Spinal cord (tissue), 10 donors: ENCODE measurements around the gene THADA. TPM values are rescaled to one million over a fixed set of nuclear protein-coding genes. Genes with fewer than 3 reads are reported as not detected.

Experiments used
- DNase-seq, 6 donors: peaks; one replicate each; pipeline versions ENCODE4 v3.0.0 to v3.0.0-alpha.2; 2013 to 2015; ENCODE audit warnings: low spot score in 6 of 6, low read depth in 4 of 6
- H3K27ac ChIP-seq: one replicate; pipeline ENCODE4 v1.5.1; 2013; ENCODE audit warnings: low read depth, low read length, control low read depth
- H3K27me3 ChIP-seq: one replicate; pipeline ENCODE4 v1.6.1; 2013; ENCODE audit warnings: low read length; ENCODE audit not compliant: control insufficient read depth, insufficient read depth
- H3K36me3 ChIP-seq: one replicate; pipeline ENCODE4 v1.6.1; 2013; ENCODE audit warnings: low read length; ENCODE audit not compliant: control insufficient read depth, insufficient read depth
- H3K4me1 ChIP-seq: one replicate; pipeline ENCODE4 v1.6.1; 2013; ENCODE audit warnings: low read length; ENCODE audit not compliant: control insufficient read depth, insufficient read depth
- H3K4me3 ChIP-seq: one replicate; pipeline ENCODE4 v1.5.1; 2013; ENCODE audit warnings: low read depth, low read length, control low read depth
- H3K9me3 ChIP-seq: one replicate; pipeline ENCODE4 v1.6.1; 2013; ENCODE audit warnings: low read length; ENCODE audit not compliant: control insufficient read depth, insufficient read depth
- WGBS: methylation state at CpG from one replicate; pipeline ENCODE4 v1.1.5; 2013; ENCODE audit warnings: missing lambda C conversion rate; ENCODE audit not compliant: insufficient coverage; 5-methylcytosine and 5-hydroxymethylcytosine counted together
- polyA plus RNA-seq, 2 donors: library from polyadenylated mRNA; unstranded; fragments of 120-200 nt; gene quantifications; one replicate each; pipeline ENCODE4 v1.2.1, GENCODE V29; 2013; ENCODE audit not compliant: insufficient read length in 2 of 2
- total RNA-seq, 2 donors: library from RNA; depleted of rRNA in 1 of 2; stranded (reverse); fragments of 120-200 nt in 1 of 2; fragments of >200 nt in 1 of 2; gene quantifications; one replicate each; pipeline versions ENCODE4 v1.2.3 to v1.2.4, GENCODE V29; 2013 to 2014
- donor health status: healthy.

THADA gene
- total and polyA plus RNA-seq, 4 donors = 16.5 to 44.8 (median 21.5) TPM

- no CpG with 5 or more reads among the region's 3 CpGs for WGBS
- Histone ChIP-seq H3K36me3 (no peaks in the 10 kb centered on the region), H3K27me3 (no peaks in the 10 kb centered on the region)
Observed at GRCh38 chr2:43478412-43479086, 117.3 kb downstream of the THADA start.

DNA sequence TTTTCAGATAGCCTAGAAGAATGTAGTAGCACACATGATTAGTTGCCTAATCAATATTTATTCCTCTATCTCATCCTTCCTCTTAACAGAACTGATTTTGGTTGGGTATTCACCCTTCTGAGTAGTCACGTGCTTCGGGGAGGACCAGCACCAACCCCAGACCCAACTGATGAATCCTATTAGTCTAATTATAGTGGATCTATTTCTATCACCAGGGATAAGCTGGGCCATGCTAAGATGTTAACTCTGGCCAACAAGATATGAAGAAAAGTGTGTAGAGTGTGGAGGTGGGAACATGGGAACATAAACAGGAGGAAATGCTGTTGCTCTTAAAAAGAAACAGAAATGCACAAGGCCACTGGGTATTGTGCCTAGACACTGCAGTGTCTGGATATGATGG, 119.9 kb downstream of the THADA start:
- H3K27me3 ChIP-seq = no peaks in the 10 kb centered on the region
- no peak overlapping the region for H3K27ac ChIP-seq
- no peaks in the 10 kb centered on the region for H3K36me3 ChIP-seq
- H3K9me3 ChIP-seq = no peaks in the 10 kb centered on the region
- no peaks in the 10 kb centered on the region for H3K4me1 ChIP-seq
- H3K4me3 ChIP-seq = no peak overlapping the region
- DNase-seq = no peak
- WGBS = no CpG with 5 or more reads among the region's 2 CpGs

More at GRCh38 chr2:43478412-43479086, 117.3 kb downstream of the THADA start:
- Histone ChIP-seq H3K9me3 (no peaks in the 10 kb centered on the region), H3K4me3 (no peak overlapping the region), H3K27ac (no peak overlapping the region), H3K4me1 (no peaks in the 10 kb centered on the region)
- no peak for DNase-seq

- Histone ChIP-seq H3K9me3 (no peaks in the 10 kb centered on the region), H3K4me1 (no peaks in the 10 kb centered on the region), H3K27ac (no peak overlapping the region), H3K27me3 (no peaks in the 10 kb centered on the region), H3K36me3 (no peaks in the 10 kb centered on the region), H3K4me3 (no peak overlapping the region)
- DNase-seq = no peak
- 98% methylated on average over 6 of the region's 10 CpGs for WGBS
Observed at GRCh38 chr2:43475137-43475846, 120.5 kb downstream of the THADA start.

DNA sequence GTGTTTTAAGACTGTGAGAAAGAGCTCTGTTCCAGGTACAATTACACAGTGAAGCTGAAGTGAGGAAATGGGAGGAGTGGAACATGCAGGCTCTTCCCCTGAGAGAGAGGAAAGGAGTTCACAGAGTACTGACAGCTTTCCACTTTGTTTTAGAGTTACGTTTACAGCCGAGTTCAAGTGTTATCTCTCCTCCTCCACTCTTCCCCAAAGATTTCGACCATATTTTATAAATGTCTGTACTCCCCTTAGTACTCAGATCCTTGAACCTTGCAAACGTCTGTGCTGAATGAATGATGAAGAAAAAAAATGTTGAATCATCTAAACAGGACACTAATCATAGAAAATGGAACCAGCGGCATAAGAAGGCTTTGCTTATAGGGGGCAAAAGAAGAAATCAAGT, 121.6 kb downstream of the THADA start:
- no peak for DNase-seq
- no peaks in the 10 kb centered on the region for H3K36me3 ChIP-seq
- H3K27ac ChIP-seq = no peak overlapping the region
- H3K4me3 ChIP-seq = no peak overlapping the region
- no peaks in the 10 kb centered on the region for H3K27me3 ChIP-seq
- no peaks in the 10 kb centered on the region for H3K4me1 ChIP-seq
- 89% methylated on average over 3 of the region's 5 CpGs for WGBS
- no peaks in the 10 kb centered on the region for H3K9me3 ChIP-seq

DNA sequence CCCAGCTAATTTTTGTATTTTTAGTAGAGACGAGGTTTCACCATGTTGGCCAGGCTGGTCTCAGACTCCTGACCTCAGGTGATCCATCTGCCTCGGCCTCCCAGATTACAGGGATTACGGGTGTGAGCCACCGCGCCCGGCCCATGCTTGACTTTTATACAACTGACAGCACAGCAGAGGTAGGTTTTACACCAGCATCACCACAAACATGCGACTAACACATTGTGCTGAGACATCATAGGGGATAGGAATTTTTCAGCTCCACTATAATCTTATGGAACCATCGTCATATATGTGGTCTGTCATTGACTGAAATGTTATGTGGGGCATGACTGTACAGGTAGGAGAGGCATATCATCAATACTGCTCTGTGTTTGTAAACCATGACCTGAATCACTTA, 122.1 kb downstream of the THADA start:
- no peaks in the 10 kb centered on the region for H3K27me3 ChIP-seq
- no peaks in the 10 kb centered on the region for H3K4me1 ChIP-seq
- H3K4me3 ChIP-seq = no peak overlapping the region
- DNase-seq = no peak
- H3K9me3 ChIP-seq = no peaks in the 10 kb centered on the region
- no peaks in the 10 kb centered on the region for H3K36me3 ChIP-seq
- no peak overlapping the region for H3K27ac ChIP-seq
- 100% methylated on average over 2 of the region's 8 CpGs for WGBS

DNA sequence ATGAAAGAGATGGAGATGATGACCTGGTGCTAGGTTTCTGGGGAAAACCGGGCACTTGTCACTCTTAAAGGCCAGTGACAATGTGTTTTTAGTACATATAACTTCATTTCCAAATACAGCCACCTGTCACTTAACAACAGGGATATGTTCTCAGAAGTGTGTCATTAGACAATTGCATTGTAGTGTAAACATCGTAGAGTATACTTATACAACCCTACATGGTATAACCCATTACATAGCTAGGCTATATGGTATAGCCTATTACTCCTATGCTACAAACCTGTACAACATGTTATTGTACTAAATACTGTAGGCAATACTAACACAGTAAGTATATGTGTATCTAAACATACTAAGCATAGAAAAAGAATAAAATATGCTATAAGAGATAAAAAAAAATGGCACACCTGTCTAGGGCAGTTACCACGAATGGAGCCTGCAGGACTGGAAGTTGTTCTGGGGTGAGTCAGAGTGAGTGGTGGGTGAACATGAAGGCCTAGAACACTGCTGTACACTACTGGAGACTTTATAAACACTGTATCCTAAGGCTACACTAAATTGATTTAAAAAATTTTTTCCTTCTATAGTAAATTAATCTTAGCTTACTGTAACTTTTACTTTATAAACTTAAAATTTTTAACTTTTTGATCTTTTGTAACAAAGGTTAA, 123.2 kb downstream of the THADA start:
- no peaks in the 10 kb centered on the region for H3K27me3 ChIP-seq
- H3K9me3 ChIP-seq = no peaks in the 10 kb centered on the region
- H3K27ac ChIP-seq = no peak overlapping the region
- H3K4me1 ChIP-seq = no peaks in the 10 kb centered on the region
- H3K36me3 ChIP-seq = no peaks in the 10 kb centered on the region
- no peak overlapping the region for H3K4me3 ChIP-seq
- WGBS = no CpG with 5 or more reads among the region's 3 CpGs
- no peak for DNase-seq

GRCh38 chr2:43469713-43470112, 126.1 kb downstream of the THADA start:
- DNase-seq = no peak
- WGBS = 92% methylated on average over 3 of the region's 3 CpGs
- no peaks in the 10 kb centered on the region for H3K4me1 ChIP-seq
- H3K27ac ChIP-seq = no peak overlapping the region
- no peaks in the 10 kb centered on the region for H3K27me3 ChIP-seq
- no peak overlapping the region for H3K4me3 ChIP-seq
- no peaks in the 10 kb centered on the region for H3K9me3 ChIP-seq
- no peaks in the 10 kb centered on the region for H3K36me3 ChIP-seq

DNA sequence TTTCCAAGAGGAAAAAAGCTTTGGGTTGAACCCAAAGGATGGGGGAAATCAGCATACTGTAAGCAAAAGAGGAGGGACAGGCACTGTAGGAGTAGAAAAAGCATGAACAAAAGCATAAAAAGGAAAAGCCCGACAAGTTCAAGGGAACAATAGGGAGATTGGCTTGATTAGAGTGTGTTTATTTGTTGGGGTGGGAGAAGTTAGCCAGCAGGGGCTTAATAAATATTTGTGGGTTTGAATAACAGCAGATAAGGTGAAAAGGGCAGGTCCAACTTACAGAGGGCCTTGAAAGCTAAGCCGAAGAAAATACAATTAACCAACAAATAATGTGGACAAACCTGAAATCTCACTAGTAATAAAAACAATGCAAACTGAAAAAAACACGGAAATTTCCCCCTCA, 126.7 kb downstream of the THADA start:
- H3K27me3 ChIP-seq = no peaks in the 10 kb centered on the region
- no peaks in the 10 kb centered on the region for H3K4me1 ChIP-seq
- H3K36me3 ChIP-seq = no peaks in the 10 kb centered on the region
- no peak overlapping the region for H3K27ac ChIP-seq
- no peaks in the 10 kb centered on the region for H3K9me3 ChIP-seq
- H3K4me3 ChIP-seq = no peak overlapping the region
- WGBS = 40% methylated on average over 1 of the region's 3 CpGs
- no peak for DNase-seq

DNA sequence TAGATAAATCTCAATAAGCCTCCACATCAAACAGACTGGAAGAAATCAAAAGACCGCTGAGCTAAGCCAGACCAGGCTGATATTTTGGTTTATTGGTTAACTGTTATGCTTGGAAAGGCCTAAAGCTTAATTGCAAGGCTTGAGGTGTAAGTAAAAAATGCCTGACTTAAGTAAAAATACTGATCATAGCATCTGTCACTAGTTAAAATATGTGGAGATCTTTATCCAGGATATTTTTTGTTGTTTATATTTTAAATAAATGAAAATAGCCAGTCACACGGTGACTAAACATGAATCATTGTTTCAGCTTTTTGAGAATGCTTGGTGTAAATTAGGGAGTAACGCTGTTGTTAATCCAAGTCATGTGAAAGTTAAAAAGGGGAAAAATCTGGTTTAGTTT, 127.9 kb downstream of the THADA start:
- H3K4me1 ChIP-seq = no peaks in the 10 kb centered on the region
- H3K9me3 ChIP-seq = no peaks in the 10 kb centered on the region
- no peaks in the 10 kb centered on the region for H3K27me3 ChIP-seq
- H3K36me3 ChIP-seq = no peaks in the 10 kb centered on the region
- no peak overlapping the region for H3K27ac ChIP-seq
- WGBS = 86% methylated on average over 1 of the region's 3 CpGs
- no peak for DNase-seq
- H3K4me3 ChIP-seq = no peak overlapping the region
